NB4 (cell line): ENCODE results near the gene ANGPTL5.

Source experiments
- CTCF ChIP-seq: IDR thresholded peaks from one replicate; pipeline ENCODE4 v1.5.1; 2012; ENCODE audit warnings: low read depth, low read length
- POLR2A ChIP-seq: IDR thresholded peaks from 2 replicates; pipeline ENCODE4 v1.6.1; 2011; ENCODE audit warnings: mild to moderate bottlenecking; ENCODE audit not compliant: insufficient read length; ENCODE audit errors: extremely low read depth

GRCh38 chr11:101914738-101915426, 1.4 kb downstream of the ANGPTL5 start, which contains the start of gene CEP126:
- TF ChIP-seq POLR2A, result no peak
- TF ChIP-seq CTCF, result no peak
